Measurements from ENCODE around the gene SLPI. TPM values are rescaled to one million over a fixed set of nuclear protein-coding genes. Genes with fewer than 3 reads are reported as not detected.

The SLPI gene
- total RNA-seq, 4 donors from 2014 or later = 3.0 to 52.4 (median 39.6) TPM

DNA sequence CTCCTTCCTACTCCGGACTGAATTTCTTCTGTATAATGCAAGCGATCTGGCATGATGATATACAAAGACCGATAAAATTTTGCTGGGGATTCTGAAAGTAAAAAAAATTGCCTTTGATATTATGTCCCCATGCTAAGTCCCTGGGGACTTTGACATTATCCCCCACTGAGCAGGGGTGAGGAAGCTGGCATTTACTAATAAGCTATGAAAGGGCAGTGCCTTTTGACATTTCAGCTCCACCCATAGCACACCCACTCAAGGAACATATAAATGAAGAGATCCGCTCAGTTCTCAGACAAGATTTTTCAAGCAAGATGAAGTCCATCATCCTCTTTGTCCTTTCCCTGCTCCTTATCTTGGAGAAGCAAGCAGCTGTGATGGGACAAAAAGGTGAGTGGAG, 33.3 kb downstream of the SLPI start, which contains the start of gene SEMG2:
SEMG2 (plus strand) TSS at position 298 of the 400 bp plus-strand sequence; CDS start at position 315, 17 bp downstream.
- Histone ChIP-seq H3K27ac (no peak within 1 kb of the TSS), H3K4me3 (replicated peaks in 1 of 3) (no peak within 1 kb of the TSS), H3K4me1 (no peaks in the 10 kb centered on the region), H3K9me3 (no peaks in the 10 kb centered on the region), H3K27me3 (no peaks in the 10 kb centered on the region), H3K36me3 (no peaks in the 10 kb centered on the region)
- intact Hi-C loops (cut with DNase I) = no loop called here
- 87 to 93% methylated on average over 4 of the region's 4 CpGs for WGBS, 2 donors
- DNase-seq = no peak
- no peak for TF ChIP-seq POLR2A (IDR thresholded peaks at IDR 0.05)
- TF ChIP-seq, protein P1, sequence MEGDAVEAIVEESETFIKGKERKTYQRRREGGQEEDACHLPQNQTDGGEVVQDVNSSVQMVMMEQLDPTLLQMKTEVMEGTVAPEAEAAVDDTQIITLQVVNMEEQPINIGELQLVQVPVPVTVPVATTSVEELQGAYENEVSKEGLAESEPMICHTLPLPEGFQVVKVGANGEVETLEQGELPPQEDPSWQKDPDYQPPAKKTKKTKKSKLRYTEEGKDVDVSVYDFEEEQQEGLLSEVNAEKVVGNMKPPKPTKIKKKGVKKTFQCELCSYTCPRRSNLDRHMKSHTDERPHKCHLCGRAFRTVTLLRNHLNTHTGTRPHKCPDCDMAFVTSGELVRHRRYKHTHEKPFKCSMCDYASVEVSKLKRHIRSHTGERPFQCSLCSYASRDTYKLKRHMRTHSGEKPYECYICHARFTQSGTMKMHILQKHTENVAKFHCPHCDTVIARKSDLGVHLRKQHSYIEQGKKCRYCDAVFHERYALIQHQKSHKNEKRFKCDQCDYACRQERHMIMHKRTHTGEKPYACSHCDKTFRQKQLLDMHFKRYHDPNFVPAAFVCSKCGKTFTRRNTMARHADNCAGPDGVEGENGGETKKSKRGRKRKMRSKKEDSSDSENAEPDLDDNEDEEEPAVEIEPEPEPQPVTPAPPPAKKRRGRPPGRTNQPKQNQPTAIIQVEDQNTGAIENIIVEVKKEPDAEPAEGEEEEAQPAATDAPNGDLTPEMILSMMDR (IDR thresholded peaks at IDR 0.05) = no peak

DNA sequence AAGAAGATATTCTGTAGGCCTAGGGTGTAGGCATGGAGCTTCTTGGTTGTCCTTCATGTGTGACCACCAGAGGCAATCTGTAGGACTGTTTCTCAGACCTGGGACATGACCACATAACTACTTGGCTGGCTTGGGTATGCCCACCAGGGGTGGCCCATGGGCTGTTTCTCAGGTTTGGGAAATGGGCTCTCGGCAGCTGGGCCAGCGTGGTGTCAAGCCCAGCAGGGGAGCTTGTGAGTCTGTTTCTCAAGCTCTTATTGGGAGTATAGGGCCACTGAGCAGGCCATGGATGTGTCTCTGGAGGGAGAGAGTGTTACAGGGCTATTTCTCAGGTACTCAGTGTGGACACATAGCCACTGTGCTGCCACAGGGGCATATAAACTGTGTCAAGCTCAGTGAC, 35.7 kb downstream of the SLPI start:
- TF ChIP-seq, protein P1 (IDR thresholded peaks at IDR 0.05) = no peak
- TF ChIP-seq POLR2A (IDR thresholded peaks at IDR 0.05) = no peak
- Histone ChIP-seq H3K27ac (no peak overlapping the region), H3K4me1 (no peaks in the 10 kb centered on the region), H3K4me3 (replicated peaks in 1 of 3) (no peak overlapping the region), H3K36me3 (no peaks in the 10 kb centered on the region), H3K9me3 (no peaks in the 10 kb centered on the region), H3K27me3 (no peaks in the 10 kb centered on the region)
- 87 to 90% methylated on average over 2 of the region's 2 CpGs for WGBS, 2 donors
- intact Hi-C loops (cut with DNase I) = no loop called here
- no peak for DNase-seq

DNA sequence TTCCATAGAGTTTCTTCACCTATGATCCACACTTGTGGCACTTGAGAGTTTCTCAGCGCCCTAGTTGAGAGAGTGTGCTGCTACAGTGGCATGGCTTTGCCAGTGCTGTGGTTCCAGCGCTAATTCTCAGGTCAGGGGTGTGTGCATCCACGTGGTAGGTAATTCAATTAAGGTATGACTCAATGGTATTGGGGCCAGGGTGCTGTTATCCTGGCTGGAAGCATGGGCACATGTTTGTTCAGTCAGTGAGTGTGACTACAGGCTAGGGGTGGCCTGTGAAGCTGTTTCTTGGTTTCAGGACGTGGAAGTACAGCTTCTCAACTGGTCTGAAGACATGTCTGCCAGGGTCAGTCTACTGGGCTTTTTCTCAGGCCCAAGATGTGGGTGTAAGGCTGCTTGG, 36.2 kb downstream of the SLPI start:
- no peak for DNase-seq
- H3K27ac ChIP-seq = no peak overlapping the region
- H3K4me3 ChIP-seq (replicated peaks in 1 of 3) = no peak overlapping the region
- intact Hi-C loops (cut with DNase I) = no loop called here
- H3K27me3 ChIP-seq = no peaks in the 10 kb centered on the region
- H3K36me3 ChIP-seq = no peaks in the 10 kb centered on the region
- no peaks in the 10 kb centered on the region for H3K9me3 ChIP-seq
- H3K4me1 ChIP-seq = no peaks in the 10 kb centered on the region
- TF ChIP-seq, protein P1 (IDR thresholded peaks at IDR 0.05) = no peak
- TF ChIP-seq POLR2A (IDR thresholded peaks at IDR 0.05) = no peak
- 71 to 78% methylated on average over 4 of the region's 4 CpGs for WGBS, 2 donors

DNA sequence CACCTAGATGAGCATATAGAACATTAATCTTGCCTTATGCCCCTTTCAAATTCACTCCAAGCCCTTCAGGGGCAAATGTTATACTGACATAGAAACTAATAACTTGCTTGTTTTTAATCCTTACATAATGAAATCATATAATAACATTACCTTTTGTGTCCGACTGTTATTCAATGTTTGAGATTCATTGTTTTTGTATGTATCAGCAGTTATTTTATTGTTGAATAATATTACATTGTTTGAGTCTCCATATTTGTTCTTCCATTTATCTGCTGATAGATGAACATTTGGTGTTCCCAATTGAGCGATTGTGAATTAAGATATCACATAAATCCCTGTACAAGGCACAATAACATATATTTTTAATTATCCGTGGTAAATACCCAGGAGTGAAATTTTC, 41.5 kb downstream of the SLPI start:
- no peak for DNase-seq
- Histone ChIP-seq H3K9me3 (no peaks in the 10 kb centered on the region), H3K27ac (no peak overlapping the region), H3K27me3 (no peaks in the 10 kb centered on the region), H3K36me3 (no peaks in the 10 kb centered on the region), H3K4me3 (replicated peaks in 1 of 3) (no peak overlapping the region), H3K4me1 (no peaks in the 10 kb centered on the region)
- intact Hi-C loops (cut with DNase I) = no loop called here
- no peak for TF ChIP-seq POLR2A (IDR thresholded peaks at IDR 0.05)
- TF ChIP-seq, protein P1 (IDR thresholded peaks at IDR 0.05) = no peak
- 85 to 87% methylated on average over 3 of the region's 3 CpGs for WGBS, 2 donors

DNA sequence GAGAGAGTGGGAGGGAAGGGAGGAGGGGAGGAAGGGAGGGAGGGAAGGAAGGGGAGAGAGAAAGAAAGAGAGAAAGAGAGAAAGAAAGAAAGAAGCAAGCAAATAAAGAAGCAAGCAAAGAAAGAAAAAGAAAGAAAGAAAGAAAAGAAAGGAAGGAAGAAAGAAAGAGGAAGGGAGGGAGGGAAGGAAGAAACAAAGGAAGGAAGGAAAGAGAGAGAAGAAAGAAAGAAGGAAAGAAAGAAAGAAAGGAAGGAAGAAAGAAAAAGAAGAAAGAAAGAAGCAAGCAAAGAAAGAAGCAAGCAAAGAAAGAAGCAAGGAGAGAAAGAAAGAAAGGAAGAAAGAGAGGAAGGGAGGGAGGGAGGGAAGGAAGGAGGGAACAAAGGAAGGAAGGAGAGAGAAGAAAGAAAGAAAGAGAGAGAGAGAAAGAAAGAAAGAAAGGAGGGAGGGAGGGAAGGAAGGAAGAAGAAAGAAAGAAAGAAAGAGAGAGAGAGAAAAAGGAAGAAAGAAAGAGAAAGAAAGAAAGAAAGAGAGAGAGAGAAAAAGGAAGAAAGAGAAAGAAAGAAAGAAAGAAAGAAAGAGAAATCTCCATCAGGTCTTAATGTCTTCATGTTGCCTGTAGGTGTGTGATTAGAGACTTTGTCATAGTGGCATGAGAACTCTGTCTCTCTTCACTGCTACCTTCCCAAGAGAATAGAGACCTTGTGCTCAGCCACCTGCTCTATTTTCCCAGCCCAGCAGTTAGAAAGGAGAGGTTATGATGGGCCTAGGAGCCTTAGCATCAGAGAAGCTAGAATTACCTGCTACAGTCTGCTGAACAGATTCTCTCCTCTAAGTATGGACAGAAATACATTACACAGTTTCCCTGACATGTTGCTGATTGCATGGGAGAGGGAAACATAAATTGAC, 42.5 kb downstream of the SLPI start:
- no peaks in the 10 kb centered on the region for H3K36me3 ChIP-seq
- no peaks in the 10 kb centered on the region for H3K4me1 ChIP-seq
- intact Hi-C loops (cut with DNase I) = no loop called here
- no peaks in the 10 kb centered on the region for H3K9me3 ChIP-seq
- H3K27me3 ChIP-seq = no peaks in the 10 kb centered on the region
- H3K27ac ChIP-seq = no peak overlapping the region
- H3K4me3 ChIP-seq (replicated peaks in 1 of 3) = no peak overlapping the region
- no peak for TF ChIP-seq POLR2A (IDR thresholded peaks at IDR 0.05)
- TF ChIP-seq, protein P1 (IDR thresholded peaks at IDR 0.05) = no peak
- DNase-seq = no peak
